SK-N-SH treated with all-trans-retinoic acid at 6 μM for 48 hours (cell line): Measurements from ENCODE around the gene SH3BP4.

Experiments used
- ATAC-seq: fragments of 200-7000 bp; cut with Tn5 transposase; 3 replicates; pipeline ENCODE4 v1.9.1; 2020; ENCODE audit warnings: mild to moderate bottlenecking, moderate library complexity
- ARNTL ChIP-seq: fragments of 450-650 bp; formaldehyde crosslinking; IDR thresholded peaks from 2 replicates; pipeline ENCODE4 v1.5.0; 2020; ENCODE audit warnings: low read depth, mild to moderate bottlenecking, moderate library complexity, borderline replicate concordance
- CREB5 ChIP-seq: fragments of 250-450 bp; sonication (Bioruptor Pico); IDR thresholded peaks from 2 replicates; pipeline ENCODE4 v1.5.1; 2020; ENCODE audit warnings: low read depth, mild to moderate bottlenecking, moderate library complexity
- CSDC2 ChIP-seq: fragments of 250-450 bp; sonication (Bioruptor Pico); IDR thresholded peaks from 2 replicates; pipeline ENCODE4 v1.5.0; 2020; ENCODE audit warnings: mild to moderate bottlenecking, moderate library complexity
- GLIS3 ChIP-seq: fragments of 250-450 bp; sonication (Bioruptor Pico); IDR thresholded peaks from 2 replicates; pipeline ENCODE4 v1.5.0; 2020; ENCODE audit warnings: mild to moderate bottlenecking, moderate library complexity
- ISL1 ChIP-seq: fragments of 250-450 bp; sonication (Bioruptor Pico); IDR thresholded peaks from 2 replicates; pipeline ENCODE4 v2.1.2; 2022; ENCODE audit warnings: mild to moderate bottlenecking, moderate library complexity
- OSR1 ChIP-seq: fragments of 250-450 bp; sonication (Bioruptor Pico); IDR thresholded peaks from 2 replicates; pipeline ENCODE4 v1.8.0; 2022; ENCODE audit warnings: moderate library complexity, mild to moderate bottlenecking, inconsistent platforms
- PPARA ChIP-seq: fragments of 250-450 bp; sonication (Bioruptor Pico); IDR thresholded peaks from 2 replicates; pipeline ENCODE4 v1.5.0; 2020; ENCODE audit warnings: mild to moderate bottlenecking, borderline replicate concordance
- RARB ChIP-seq: fragments of 250-450 bp; sonication (Bioruptor Pico); IDR thresholded peaks from 2 replicates; pipeline ENCODE4 v1.8.0; 2021; ENCODE audit warnings: mild to moderate bottlenecking, moderate library complexity
- SNAI2 ChIP-seq: fragments of 250-450 bp; sonication (Bioruptor Pico); IDR thresholded peaks from 2 replicates; pipeline ENCODE4 v1.5.0; 2020; ENCODE audit warnings: mild to moderate bottlenecking, moderate library complexity
- TCF4 ChIP-seq: fragments of 250-450 bp; sonication (Bioruptor Pico); IDR thresholded peaks from 2 replicates; pipeline ENCODE4 v1.8.0; 2021; ENCODE audit warnings: mild to moderate bottlenecking, moderate library complexity, borderline replicate concordance
- TOX ChIP-seq: fragments of 250-450 bp; sonication (Bioruptor Pico); IDR thresholded peaks from 2 replicates; pipeline ENCODE4 v1.8.0; 2021; ENCODE audit warnings: mild to moderate bottlenecking, moderate library complexity, borderline replicate concordance
- TSHZ2 ChIP-seq: fragments of 250-450 bp; sonication (Bioruptor Pico); IDR thresholded peaks from 2 replicates; pipeline ENCODE4 v1.5.0; 2020; ENCODE audit warnings: mild to moderate bottlenecking, moderate library complexity
- ZC3H10 ChIP-seq: fragments of 250-450 bp; sonication (Bioruptor Pico); IDR thresholded peaks from 2 replicates; pipeline ENCODE4 v1.5.1; 2021; ENCODE audit warnings: mild to moderate bottlenecking, moderate library complexity
- ZFP3 ChIP-seq: fragments of 250-450 bp; sonication (Bioruptor Pico); IDR thresholded peaks from 2 replicates; pipeline ENCODE4 v1.5.0; 2020; ENCODE audit warnings: mild to moderate bottlenecking, moderate library complexity
- ZFP30 ChIP-seq: fragments of 450-650 bp; formaldehyde crosslinking; IDR thresholded peaks from 2 replicates; pipeline ENCODE4 v1.5.0; 2022; ENCODE audit warnings: mild to moderate bottlenecking, moderate library complexity
- ZNF565 ChIP-seq: fragments of 450-650 bp; formaldehyde crosslinking; conservative IDR thresholded peaks from 2 replicates; pipeline ENCODE4 v1.5.0; 2020; ENCODE audit warnings: low read depth, mild to moderate bottlenecking, moderate library complexity
- ZNF70 ChIP-seq: fragments of 450-650 bp; formaldehyde crosslinking; IDR thresholded peaks from 2 replicates; pipeline ENCODE4 v1.5.0; 2020; ENCODE audit warnings: mild to moderate bottlenecking, moderate library complexity
- ZNF8 ChIP-seq: fragments of 450-650 bp; formaldehyde crosslinking; IDR thresholded peaks from 2 replicates; pipeline ENCODE4 v1.5.0; 2020; ENCODE audit warnings: mild to moderate bottlenecking, moderate library complexity
- TF ChIP-seq, protein P1 (sequence below): fragments of 250-450 bp; sonication (Bioruptor Pico); IDR thresholded peaks from 2 replicates; pipeline ENCODE4 v1.5.1; 2021; ENCODE audit warnings: mild to moderate bottlenecking, moderate library complexity
- TF ChIP-seq, protein P2 (sequence below): fragments of 250-450 bp; sonication (Bioruptor Pico); IDR thresholded peaks from 2 replicates; pipeline ENCODE4 v1.8.0; 2020; ENCODE audit warnings: mild to moderate bottlenecking, moderate library complexity, borderline replicate concordance

Gene SH3BP4

DNA sequence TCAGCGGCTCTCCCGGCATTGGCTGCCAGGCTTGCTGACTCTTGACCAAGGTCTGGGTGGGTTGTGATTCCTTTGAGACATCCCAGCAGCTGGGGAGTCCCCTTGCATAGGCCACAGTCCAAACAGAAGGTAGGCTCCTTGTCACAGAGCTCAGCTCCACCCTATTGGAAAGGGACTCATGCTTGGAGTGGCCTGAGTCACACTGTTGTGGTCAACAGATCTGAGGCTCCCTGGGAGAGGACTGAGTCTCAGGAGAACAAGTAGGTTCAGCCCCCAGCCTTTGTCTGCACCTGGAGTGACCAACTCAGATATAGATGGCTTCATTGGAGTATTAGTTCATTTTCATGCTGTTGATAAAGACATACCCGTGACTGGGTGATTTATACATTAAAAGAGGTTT is 32.1 kb upstream of the SH3BP4 start:
- ATAC-seq: no peak
- TF ChIP-seq ZNF565 (no peak), ISL1 (CRISPR knock-in tag) (no peak), ZFP3 (no peak), TCF4 (no peak), CREB5 (CRISPR knock-in tag) (no peak), CSDC2 (CRISPR knock-in tag) (no peak), OSR1 (no peak), ZNF8 (CRISPR knock-in tag) (no peak), RARB (CRISPR knock-in tag) (no peak)
- TF ChIP-seq, protein P1, sequence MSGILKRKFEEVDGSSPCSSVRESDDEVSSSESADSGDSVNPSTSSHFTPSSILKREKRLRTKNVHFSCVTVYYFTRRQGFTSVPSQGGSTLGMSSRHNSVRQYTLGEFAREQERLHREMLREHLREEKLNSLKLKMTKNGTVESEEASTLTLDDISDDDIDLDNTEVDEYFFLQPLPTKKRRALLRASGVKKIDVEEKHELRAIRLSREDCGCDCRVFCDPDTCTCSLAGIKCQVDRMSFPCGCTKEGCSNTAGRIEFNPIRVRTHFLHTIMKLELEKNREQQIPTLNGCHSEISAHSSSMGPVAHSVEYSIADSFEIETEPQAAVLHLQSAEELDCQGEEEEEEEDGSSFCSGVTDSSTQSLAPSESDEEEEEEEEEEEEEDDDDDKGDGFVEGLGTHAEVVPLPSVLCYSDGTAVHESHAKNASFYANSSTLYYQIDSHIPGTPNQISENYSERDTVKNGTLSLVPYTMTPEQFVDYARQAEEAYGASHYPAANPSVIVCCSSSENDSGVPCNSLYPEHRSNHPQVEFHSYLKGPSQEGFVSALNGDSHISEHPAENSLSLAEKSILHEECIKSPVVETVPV (CRISPR knock-in tag): no peak

DNA sequence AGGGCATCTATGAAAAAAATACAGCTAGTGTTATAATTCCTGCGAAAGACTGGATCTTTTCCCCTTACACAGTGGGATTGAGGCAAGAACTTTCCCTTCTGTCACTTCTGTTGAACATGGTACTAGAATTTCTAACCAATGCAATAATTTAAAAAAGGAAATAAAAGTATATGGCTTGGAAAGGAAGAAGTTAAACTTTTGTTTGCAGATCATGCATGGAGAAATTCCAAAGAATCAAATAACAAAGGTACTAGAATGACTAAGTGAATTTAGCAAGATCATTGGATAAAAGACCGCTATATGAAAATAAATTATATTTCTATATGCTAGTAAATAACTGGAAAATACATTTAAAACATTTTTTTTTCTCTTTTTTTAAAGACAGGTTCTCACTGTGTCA is 31.0 kb upstream of the SH3BP4 start:
- TF ChIP-seq, protein P2, sequence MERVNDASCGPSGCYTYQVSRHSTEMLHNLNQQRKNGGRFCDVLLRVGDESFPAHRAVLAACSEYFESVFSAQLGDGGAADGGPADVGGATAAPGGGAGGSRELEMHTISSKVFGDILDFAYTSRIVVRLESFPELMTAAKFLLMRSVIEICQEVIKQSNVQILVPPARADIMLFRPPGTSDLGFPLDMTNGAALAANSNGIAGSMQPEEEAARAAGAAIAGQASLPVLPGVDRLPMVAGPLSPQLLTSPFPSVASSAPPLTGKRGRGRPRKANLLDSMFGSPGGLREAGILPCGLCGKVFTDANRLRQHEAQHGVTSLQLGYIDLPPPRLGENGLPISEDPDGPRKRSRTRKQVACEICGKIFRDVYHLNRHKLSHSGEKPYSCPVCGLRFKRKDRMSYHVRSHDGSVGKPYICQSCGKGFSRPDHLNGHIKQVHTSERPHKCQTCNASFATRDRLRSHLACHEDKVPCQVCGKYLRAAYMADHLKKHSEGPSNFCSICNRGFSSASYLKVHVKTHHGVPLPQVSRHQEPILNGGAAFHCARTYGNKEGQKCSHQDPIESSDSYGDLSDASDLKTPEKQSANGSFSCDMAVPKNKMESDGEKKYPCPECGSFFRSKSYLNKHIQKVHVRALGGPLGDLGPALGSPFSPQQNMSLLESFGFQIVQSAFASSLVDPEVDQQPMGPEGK (CRISPR knock-in tag): no peak
- TF ChIP-seq TCF4: no peak
- TF ChIP-seq GLIS3 (CRISPR knock-in tag): no peak
- no peak for TF ChIP-seq ISL1 (CRISPR knock-in tag)
- TF ChIP-seq TSHZ2 (CRISPR knock-in tag): no peak
- TF ChIP-seq RARB (CRISPR knock-in tag): no peak
- TF ChIP-seq ZNF70: no peak
- no peak for TF ChIP-seq ZC3H10 (CRISPR knock-in tag)
- TF ChIP-seq ZFP30: no peak
- no peak for TF ChIP-seq TOX (CRISPR knock-in tag)
- no peak for TF ChIP-seq SNAI2
- no peak for TF ChIP-seq PPARA (CRISPR knock-in tag)
- TF ChIP-seq ARNTL (CRISPR knock-in tag): no peak
- no peak for TF ChIP-seq CSDC2 (CRISPR knock-in tag)
- TF ChIP-seq CREB5 (CRISPR knock-in tag): no peak
- TF ChIP-seq, protein P1 (CRISPR knock-in tag): no peak
- TF ChIP-seq ZNF565: no peak
- no peak for TF ChIP-seq ZNF8 (CRISPR knock-in tag)
- ATAC-seq: no peak

- no peak for ATAC-seq
- TF ChIP-seq, protein P1 (CRISPR knock-in tag): no peak
- TF ChIP-seq GLIS3 (CRISPR knock-in tag): no peak
Measured at GRCh38 chr2:234929002-234929401, 22.8 kb upstream of the SH3BP4 start.
